Neural progenitor cell (in vitro differentiated cells): Measurements from ENCODE around the gene FAM234B.

Experiments used
- CTCF ChIP-seq: fragments of 200-600 bp; sonication (generic); IDR thresholded peaks from 2 replicates; pipeline ENCODE4 v1.5.1; 2017; ENCODE audit warnings: antibody characterized with exemption, mild to moderate bottlenecking
- EZH2 ChIP-seq: fragments of 200-600 bp; sonication (generic); IDR thresholded peaks from 2 replicates; pipeline ENCODE4 v1.6.1; 2017; ENCODE audit warnings: antibody characterized with exemption, mild to moderate bottlenecking, moderate library complexity
- EZH2phosphoT487 ChIP-seq: fragments of 200-600 bp; sonication (generic); IDR thresholded peaks from 2 replicates; pipeline ENCODE4 v1.6.1; 2017; ENCODE audit warnings: antibody characterized with exemption

- no peak for TF ChIP-seq CTCF
- no peak for TF ChIP-seq EZH2phosphoT487
- TF ChIP-seq EZH2 = no peak
Measured at GRCh38 chr12:13084898-13085640, 40.9 kb downstream of the FAM234B start.
